A673 (cell line): ENCODE data around the gene RLBP1. TPM values are rescaled to one million over a fixed set of nuclear protein-coding genes. Genes with fewer than 3 reads are reported as not detected.

ENCODE experiments used
- BruUV-seq: library from RNA; stranded (reverse); fragments of 400-500 nt; replicated peaks from 2 replicates; lab custom pipeline; 2021; lab: Mats Ljungman, UMichigan
- CTCF ChIA-PET: fragments of 300-600 bp; sonication (Branson Sonifier 250); formaldehyde crosslinking; loops from one replicate; lab custom pipeline; 2022; ENCODE audit warnings: antibody characterized with exemption; lab: Charles Lee
- POLR2A ChIA-PET: fragments of 300-600 bp; sonication (Branson Sonifier 250); formaldehyde crosslinking; loops from one replicate; lab custom pipeline; 2022; ENCODE audit warnings: antibody characterized with exemption; ENCODE audit not compliant: low non-redundant PET; lab: Charles Lee
- DNase-seq: peaks from one replicate; pipeline ENCODE4 v3.0.0-alpha.2; 2015; ENCODE audit warnings: low spot score
- H3K27ac ChIP-seq: fragments of 200-600 bp; sonication (generic); 2 replicates; pipeline ENCODE4 v1.5.1; 2016; ENCODE audit warnings: mixed run types, low read depth, mild to moderate bottlenecking, mixed read lengths, antibody characterized with exemption, low read length; ENCODE audit not compliant: poor library complexity, severe bottlenecking
- H3K27me3 ChIP-seq: fragments of 200-600 bp; sonication (generic); replicated peaks from 2 replicates; pipeline ENCODE4 v1.6.1; 2017; ENCODE audit warnings: mixed run types, low read depth, mild to moderate bottlenecking, mixed read lengths, antibody characterized with exemption, low read length; ENCODE audit not compliant: insufficient read depth, poor library complexity
- H3K36me3 ChIP-seq: fragments of 200-600 bp; sonication (generic); 2 replicates; pipeline ENCODE4 v1.6.1; 2016; ENCODE audit warnings: mixed run types, mild to moderate bottlenecking, mixed read lengths, antibody characterized with exemption, low read length; ENCODE audit not compliant: insufficient read depth, poor library complexity, severe bottlenecking
- H3K4me1 ChIP-seq: fragments of 200-600 bp; sonication (generic); 2 replicates; pipeline ENCODE4 v1.6.1; 2017; ENCODE audit warnings: mixed run types, mild to moderate bottlenecking, mixed read lengths, antibody characterized with exemption, low read length; ENCODE audit not compliant: insufficient read depth, poor library complexity, severe bottlenecking
- H3K4me3 ChIP-seq: fragments of 200-600 bp; sonication (generic); 2 replicates; pipeline ENCODE4 v1.5.1; 2016; ENCODE audit warnings: low read depth, mixed run types, mild to moderate bottlenecking, mixed read lengths, low read length; ENCODE audit not compliant: poor library complexity, severe bottlenecking
- H3K9me3 ChIP-seq: fragments of 200-600 bp; sonication (generic); 2 replicates; pipeline ENCODE4 v1.6.1; 2016; ENCODE audit warnings: mixed run types, low read depth, mild to moderate bottlenecking, mixed read lengths, antibody characterized with exemption, low read length; ENCODE audit not compliant: poor library complexity, severe bottlenecking
- CTCF ChIP-seq: fragments of 300-800, 200-600 bp; sonication (generic); conservative IDR thresholded peaks from 2 replicates; pipeline ENCODE4 v1.5.1; 2017; ENCODE audit warnings: low read depth, mild to moderate bottlenecking, antibody characterized with exemption, low read length, moderate library complexity, mixed read lengths
- EZH2 ChIP-seq: fragments of 200-600 bp; sonication (generic); IDR thresholded peaks from 2 replicates; pipeline ENCODE4 v1.6.1; 2017; ENCODE audit warnings: borderline replicate concordance, low read depth, mild to moderate bottlenecking, mixed read lengths, antibody characterized with exemption, low read length; ENCODE audit not compliant: poor library complexity, severe bottlenecking
- intact Hi-C: fragments of 100-400 bp; cut with micrococcal nuclease; formaldehyde crosslinking; loops from one replicate; pipeline ENCODE4 v1.10.0; 2022; ENCODE audit not compliant: unreplicated experiment
- total RNA-seq: library from RNA; stranded (reverse); gene quantifications from 2 replicates; pipeline ENCODE4 v1.2.3, GENCODE V29; 2021

The RLBP1 gene
- total RNA-seq, 1 experiment from 2014 or later: not detected

GRCh38 chr15:89171136-89172072, 50.0 kb downstream of the RLBP1 start:
- peak; percentile 71 for DNase-seq
- no TSS peak for BruUV-seq

GRCh38 chr15:89170364-89170763, 51.0 kb downstream of the RLBP1 start:
- H3K27ac ChIP-seq: no peak overlapping the region
- no peaks in the 10 kb centered on the region for H3K36me3 ChIP-seq
- H3K4me1 ChIP-seq: peaks cover 33% of the 10 kb centered on the region
- H3K27me3 ChIP-seq: no peaks in the 10 kb centered on the region
- CTCF ChIA-PET: interaction anchor here (1.4 to 2.2 kb wide), 3 partner anchors 10 to 82 kb away, joined by 5 to 6 read pairs (median 5); partner anchors contain the start of gene ABHD2
- POLR2A ChIA-PET: no interaction called here
- no TSS peak for BruUV-seq
- no peak for DNase-seq
- TF ChIP-seq EZH2: no peak
- no peak for TF ChIP-seq CTCF
- H3K4me3 ChIP-seq: no peak overlapping the region
- intact Hi-C loops: no loop called here
- H3K9me3 ChIP-seq: no peaks in the 10 kb centered on the region

More at GRCh38 chr15:89171136-89172072, 50.0 kb downstream of the RLBP1 start:
- Histone ChIP-seq H3K27me3 (no peaks in the 10 kb centered on the region), H3K4me1 (peaks cover 22% of the 10 kb centered on the region), H3K27ac (no peak overlapping the region), H3K4me3 (no peak overlapping the region), H3K9me3 (no peaks in the 10 kb centered on the region), H3K36me3 (no peaks in the 10 kb centered on the region)
- intact Hi-C loops: no loop called here
- ChIA-PET CTCF (interaction anchor here (0.6 to 2.2 kb wide), 8 partner anchors 11 to 267 kb away, joined by 3 to 7 read pairs (median 6); partner anchors contain the start of gene ABHD2), POLR2A (no interaction called here)
- TF ChIP-seq CTCF: peak; percentile 88
- no peak for TF ChIP-seq EZH2

GRCh38 chr15:89168316-89168833, 53.0 kb downstream of the RLBP1 start:
- intact Hi-C loops: loop anchor here (5.0 kb wide), 1 partner anchor 271 kb away; the partner anchor contains the start of gene HAPLN3
- no peak overlapping the region for H3K27ac ChIP-seq
- ChIA-PET POLR2A (no interaction called here), CTCF (interaction anchor here (1.0 to 1.1 kb wide), 2 partner anchors 9 to 18 kb away, joined by 3 to 6 read pairs; no protein-coding TSS in a partner anchor)
- H3K4me1 ChIP-seq: peaks cover 41% of the 10 kb centered on the region
- H3K36me3 ChIP-seq: no peaks in the 10 kb centered on the region
- no peak overlapping the region for H3K4me3 ChIP-seq
- DNase-seq: no peak
- H3K27me3 ChIP-seq: no peaks in the 10 kb centered on the region
- TF ChIP-seq CTCF (no peak), EZH2 (no peak)
- no TSS peak for BruUV-seq
- no peaks in the 10 kb centered on the region for H3K9me3 ChIP-seq
